PC-3 (cell line): ENCODE data around the gene IGSF21. TPM values are rescaled to one million over a fixed set of nuclear protein-coding genes. Genes with fewer than 3 reads are reported as not detected.

Source experiments
- ATAC-seq: fragments of 200-7000 bp; cut with Tn5 transposase; 2 replicates; pipeline ENCODE4 v1.9.1; 2020; ENCODE audit warnings: mild to moderate bottlenecking, moderate library complexity
- BruUV-seq: library from RNA; stranded (reverse); fragments of 400-500 nt; replicated peaks from 2 replicates; lab custom pipeline; 2021; lab: Mats Ljungman, UMichigan
- CTCF ChIA-PET: fragments of 300-600 bp; sonication (Branson Sonifier 250); formaldehyde crosslinking; loops from one replicate; lab custom pipeline; 2022; ENCODE audit warnings: antibody characterized with exemption; lab: Charles Lee
- POLR2A ChIA-PET: fragments of 300-600 bp; sonication (Branson Sonifier 250); formaldehyde crosslinking; loops from one replicate; lab custom pipeline; 2022; ENCODE audit warnings: antibody characterized with exemption; ENCODE audit not compliant: unreplicated experiment; lab: Charles Lee
- DNase-seq: peaks from one replicate; pipeline ENCODE4 v3.0.0-alpha.2; 2015
- H2AFZ ChIP-seq: fragments of 300-600 bp; sonication (generic); 2 replicates; pipeline ENCODE4 v1.6.0; 2016; ENCODE audit warnings: antibody characterized with exemption, low read length
- H3F3A ChIP-seq: fragments of 300-600 bp; sonication (generic); one replicate; pipeline ENCODE4 v1.6.0; 2017; ENCODE audit warnings: antibody characterized with exemption, low read length, control low read depth, mild to moderate bottlenecking; ENCODE audit not compliant: unreplicated experiment
- H3K27ac ChIP-seq: fragments of 300-600 bp; sonication (generic); 2 replicates; pipeline ENCODE4 v1.5.1; 2016; ENCODE audit warnings: mild to moderate bottlenecking, low read length
- H3K27me3 ChIP-seq: fragments of 300-600 bp; sonication (generic); 2 replicates; pipeline ENCODE4 v1.6.1; 2016; ENCODE audit warnings: low read length, mixed read lengths
- H3K36me3 ChIP-seq: fragments of 300-600 bp; sonication (generic); 2 replicates; pipeline ENCODE4 v1.6.1; 2016; ENCODE audit warnings: low read depth, mixed run types, low read length, mixed read lengths
- H3K4me1 ChIP-seq: fragments of 300-600 bp; sonication (generic); 2 replicates; pipeline ENCODE4 v1.5.1; 2016; ENCODE audit warnings: low read length; ENCODE audit not compliant: insufficient read depth
- H3K4me2 ChIP-seq: fragments of 300-600 bp; sonication (generic); 2 replicates; pipeline ENCODE4 v1.6.0; 2016; ENCODE audit warnings: low read length
- H3K4me3 ChIP-seq: fragments of 300-600 bp; sonication (generic); 2 replicates; pipeline ENCODE4 v1.5.1; 2016; ENCODE audit warnings: mild to moderate bottlenecking, low read length, mixed read lengths
- H3K79me2 ChIP-seq: fragments of 300-600 bp; sonication (generic); 2 replicates; pipeline ENCODE4 v1.6.1; 2017; ENCODE audit warnings: low read length, mixed read lengths
- H3K9ac ChIP-seq: fragments of 300-600 bp; sonication (generic); 2 replicates; pipeline ENCODE4 v1.6.0; 2016; ENCODE audit warnings: mild to moderate bottlenecking, low read length
- H3K9me2 ChIP-seq: fragments of 300-600 bp; sonication (generic); replicated peaks from 2 replicates; pipeline ENCODE4 v1.6.1; 2016; ENCODE audit warnings: mixed run types, low read length, mixed read lengths
- H3K9me3 ChIP-seq: fragments of 300-600 bp; sonication (generic); 2 replicates; pipeline ENCODE4 v1.6.1; 2016; ENCODE audit warnings: low read length, mixed read lengths
- H4K20me1 ChIP-seq: fragments of 300-600 bp; sonication (generic); 2 replicates; pipeline ENCODE4 v1.6.1; 2016; ENCODE audit warnings: low read length, mixed read lengths
- EZH2 ChIP-seq: fragments of 300-600 bp; sonication (generic); IDR thresholded peaks from one replicate; pipeline ENCODE4 v1.6.1; 2017; ENCODE audit warnings: antibody characterized with exemption, mild to moderate bottlenecking, low read length; ENCODE audit not compliant: unreplicated experiment
- EZH2phosphoT487 ChIP-seq: fragments of 300-600 bp; sonication (generic); IDR thresholded peaks from 2 replicates; pipeline ENCODE4 v1.6.1; 2018; ENCODE audit warnings: mild to moderate bottlenecking, antibody characterized with exemption, low read length, borderline replicate concordance
- intact Hi-C: fragments of 100-400 bp; cut with micrococcal nuclease; formaldehyde crosslinking; loops from 2 replicates; pipeline ENCODE4 v1.9.0; 2023
- total RNA-seq: library from RNA; depleted of rRNA; stranded (reverse); fragments of >200 nt; gene quantifications from 2 replicates; pipeline ENCODE4 v1.2.3, GENCODE V29; 2014
- TF ChIP-seq, protein P1 (sequence below): fragments of 300-600 bp; sonication (generic); conservative IDR thresholded peaks from 2 replicates; pipeline ENCODE4 v1.5.1; 2017; ENCODE audit warnings: antibody characterized with exemption, low read depth, mild to moderate bottlenecking, low read length

Gene IGSF21
- total RNA-seq, 1 experiment from 2014 or later, result not detected

DNA sequence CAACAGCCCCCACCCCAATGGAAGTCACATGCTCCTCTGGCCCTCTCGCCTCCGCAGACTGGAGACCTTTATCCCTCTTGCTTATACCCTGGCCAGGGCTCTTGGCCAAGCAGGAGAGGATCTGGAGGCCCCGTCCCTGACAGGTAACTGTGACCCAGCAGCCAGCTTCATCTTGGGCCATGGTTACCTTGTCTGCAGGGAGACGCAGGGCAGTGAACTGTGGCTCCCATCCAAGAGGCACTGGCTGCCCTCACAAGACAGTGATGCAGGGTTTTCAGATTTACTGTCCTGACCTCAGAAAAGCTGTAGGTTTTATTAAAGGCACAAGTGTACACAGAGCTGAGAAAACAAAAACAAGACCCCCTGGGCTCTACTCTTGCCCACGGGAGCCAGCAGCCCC, 276.5 kb downstream of the IGSF21 start:
- H3K36me3 ChIP-seq, result no peaks in the 10 kb centered on the region
- DNase-seq (no peak), ATAC-seq (no peak)
- no peak overlapping the region for H3K9ac ChIP-seq
- no peaks in the 10 kb centered on the region for H3K79me2 ChIP-seq
- no peaks in the 10 kb centered on the region for H3K9me3 ChIP-seq
- H2AFZ ChIP-seq, result no peak overlapping the region
- no peaks in the 10 kb centered on the region for H4K20me1 ChIP-seq
- TF ChIP-seq EZH2phosphoT487 (no peak), EZH2 (no peak)
- TF ChIP-seq, protein P1, sequence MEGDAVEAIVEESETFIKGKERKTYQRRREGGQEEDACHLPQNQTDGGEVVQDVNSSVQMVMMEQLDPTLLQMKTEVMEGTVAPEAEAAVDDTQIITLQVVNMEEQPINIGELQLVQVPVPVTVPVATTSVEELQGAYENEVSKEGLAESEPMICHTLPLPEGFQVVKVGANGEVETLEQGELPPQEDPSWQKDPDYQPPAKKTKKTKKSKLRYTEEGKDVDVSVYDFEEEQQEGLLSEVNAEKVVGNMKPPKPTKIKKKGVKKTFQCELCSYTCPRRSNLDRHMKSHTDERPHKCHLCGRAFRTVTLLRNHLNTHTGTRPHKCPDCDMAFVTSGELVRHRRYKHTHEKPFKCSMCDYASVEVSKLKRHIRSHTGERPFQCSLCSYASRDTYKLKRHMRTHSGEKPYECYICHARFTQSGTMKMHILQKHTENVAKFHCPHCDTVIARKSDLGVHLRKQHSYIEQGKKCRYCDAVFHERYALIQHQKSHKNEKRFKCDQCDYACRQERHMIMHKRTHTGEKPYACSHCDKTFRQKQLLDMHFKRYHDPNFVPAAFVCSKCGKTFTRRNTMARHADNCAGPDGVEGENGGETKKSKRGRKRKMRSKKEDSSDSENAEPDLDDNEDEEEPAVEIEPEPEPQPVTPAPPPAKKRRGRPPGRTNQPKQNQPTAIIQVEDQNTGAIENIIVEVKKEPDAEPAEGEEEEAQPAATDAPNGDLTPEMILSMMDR, result no peak
- intact Hi-C loops, result no loop called here
- H3K27me3 ChIP-seq, result peaks cover 24% of the 10 kb centered on the region
- ChIA-PET POLR2A (no interaction called here), CTCF (no interaction called here)
- no peak overlapping the region for H3K4me2 ChIP-seq
- H3K4me1 ChIP-seq, result no peaks in the 10 kb centered on the region
- no peak overlapping the region for H3K4me3 ChIP-seq
- BruUV-seq, result no TSS peak
- H3F3A ChIP-seq, result no peaks in the 10 kb centered on the region
- H3K27ac ChIP-seq, result no peak overlapping the region
- H3K9me2 ChIP-seq, result no peaks in the 10 kb centered on the region

DNA sequence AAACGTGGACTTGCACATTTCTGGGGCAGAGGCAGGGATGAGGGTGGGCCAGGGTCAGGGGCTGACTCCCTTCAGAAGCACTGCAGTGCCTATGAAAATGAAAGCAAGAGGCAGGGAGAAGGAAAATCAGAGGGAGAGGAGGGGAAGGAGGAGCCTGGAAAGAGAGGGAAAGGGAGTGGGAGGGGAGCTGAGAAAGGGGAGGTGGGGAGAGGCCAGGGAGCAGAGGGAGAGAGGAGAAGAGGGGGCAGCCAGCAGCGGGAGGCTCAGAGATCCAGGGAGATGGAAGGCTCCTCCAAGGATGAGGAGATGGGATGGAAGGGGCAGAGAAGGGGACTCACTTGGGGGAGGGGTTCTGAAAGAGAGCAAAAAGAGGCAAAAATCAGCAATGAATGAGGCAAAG, 276.9 kb downstream of the IGSF21 start:
- Histone ChIP-seq H3K9ac (no peak overlapping the region), H3K79me2 (no peaks in the 10 kb centered on the region), H3K9me2 (no peaks in the 10 kb centered on the region), H3F3A (no peaks in the 10 kb centered on the region), H3K4me1 (no peaks in the 10 kb centered on the region), H4K20me1 (no peaks in the 10 kb centered on the region), H2AFZ (no peak overlapping the region), H3K27ac (no peak overlapping the region), H3K9me3 (no peaks in the 10 kb centered on the region), H3K4me3 (no peak overlapping the region), H3K4me2 (no peak overlapping the region), H3K36me3 (no peaks in the 10 kb centered on the region), H3K27me3 (peaks cover 26% of the 10 kb centered on the region)
- ChIA-PET POLR2A (no interaction called here), CTCF (no interaction called here)
- no TSS peak for BruUV-seq
- TF ChIP-seq, protein P1, result no peak
- TF ChIP-seq EZH2phosphoT487 (no peak), EZH2 (no peak)
- ATAC-seq (no peak), DNase-seq (no peak)
- intact Hi-C loops, result no loop called here

DNA sequence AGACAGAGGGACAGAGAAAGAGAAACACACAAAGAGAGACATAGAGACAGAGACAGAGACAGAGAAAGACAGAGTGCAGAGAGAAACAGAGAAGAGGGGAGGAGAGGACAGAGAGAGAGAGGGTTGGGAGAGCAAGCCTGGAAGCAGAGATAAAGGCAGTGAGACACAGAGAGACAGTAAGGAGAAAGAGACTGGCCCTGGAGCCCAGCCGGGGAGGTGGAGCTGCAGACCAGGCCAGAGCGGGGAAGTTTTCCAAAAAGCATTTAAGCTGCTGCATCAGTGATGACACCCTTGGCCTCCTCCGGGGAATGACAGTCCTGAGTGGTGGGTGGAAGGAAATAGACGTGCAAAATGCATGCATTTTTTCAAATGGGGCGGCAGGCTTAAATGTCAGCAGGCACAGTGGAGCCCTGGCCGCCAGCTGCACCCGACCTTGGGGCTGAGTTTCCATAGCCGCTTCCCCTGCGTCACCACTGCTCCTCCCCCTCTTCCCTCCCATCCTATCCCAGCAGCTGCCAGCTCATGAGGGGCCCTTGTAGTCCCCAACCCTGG, 277.7 kb downstream of the IGSF21 start:
- Histone ChIP-seq H3K4me1 (no peaks in the 10 kb centered on the region), H3K36me3 (no peaks in the 10 kb centered on the region), H3K9me3 (no peaks in the 10 kb centered on the region), H3K4me3 (no peak overlapping the region), H2AFZ (no peak overlapping the region), H4K20me1 (no peaks in the 10 kb centered on the region), H3K27ac (no peak overlapping the region), H3K79me2 (no peaks in the 10 kb centered on the region), H3K9ac (no peak overlapping the region), H3K9me2 (no peaks in the 10 kb centered on the region), H3K27me3 (peaks cover 26% of the 10 kb centered on the region), H3F3A (no peaks in the 10 kb centered on the region), H3K4me2 (no peak overlapping the region)
- ATAC-seq, result no peak
- ChIA-PET POLR2A (no interaction called here), CTCF (no interaction called here)
- intact Hi-C loops, result no loop called here
- TF ChIP-seq EZH2phosphoT487 (no peak), EZH2 (no peak)
- TF ChIP-seq, protein P1, result no peak
- BruUV-seq, result no TSS peak
- no peak for DNase-seq
